Measurements from ENCODE around the gene LYPLAL1.

LYPLAL1 gene

GRCh38 chr1:219149009-219149577 lies 24.6 kb upstream of the LYPLAL1 start:
- no peak overlapping the region for H3K4me3 ChIP-seq (ENCODE audit: low read depth, low read length)
- no peak for TF ChIP-seq CTCF (IDR thresholded peaks at IDR 0.05; ENCODE audit: low read depth, low read length)
- in situ Hi-C loops (cut with HindIII; ENCODE audit: low sequenced_read_pairs), result no loop called here
- DNase-seq (ENCODE audit: low read depth, low spot score), result no peak

- no peak for TF ChIP-seq CTCF (IDR thresholded peaks at IDR 0.05; ENCODE audit: low read depth, low read length)
- DNase-seq (ENCODE audit: low read depth, low spot score), result no peak
- in situ Hi-C loops (cut with HindIII; ENCODE audit: low sequenced_read_pairs), result no loop called here
- H3K4me3 ChIP-seq (ENCODE audit: low read depth, low read length), result no peak overlapping the region
Observed at GRCh38 chr1:219149953-219150352, 23.7 kb upstream of the LYPLAL1 start.

- DNase-seq (ENCODE audit: low read depth, low spot score), result no peak
- in situ Hi-C loops (cut with HindIII; ENCODE audit: low sequenced_read_pairs), result no loop called here
- H3K4me3 ChIP-seq (ENCODE audit: low read depth, low read length), result no peak overlapping the region
- TF ChIP-seq CTCF (IDR thresholded peaks at IDR 0.05; ENCODE audit: low read depth, low read length), result no peak
Observed at GRCh38 chr1:219150913-219151312, 22.8 kb upstream of the LYPLAL1 start.

DNA sequence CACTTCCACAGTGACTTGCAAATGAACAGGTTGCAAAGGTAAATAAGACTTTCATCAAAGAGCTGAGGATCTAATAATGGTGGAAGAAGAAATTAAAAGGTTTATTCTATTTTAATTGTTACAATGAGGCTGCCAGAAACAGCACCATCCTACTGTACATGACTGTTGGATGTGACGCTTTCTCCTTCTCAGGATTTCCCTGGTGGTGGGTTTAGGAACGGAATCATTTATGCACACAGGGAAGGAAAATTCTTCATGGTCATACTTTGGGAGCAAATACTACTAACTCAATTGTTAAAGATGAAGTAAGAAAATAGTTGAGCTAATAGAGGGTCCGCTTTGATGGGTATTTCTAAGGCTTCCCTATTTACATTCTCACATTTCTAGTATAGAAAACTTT lies 22.2 kb upstream of the LYPLAL1 start:
- H3K4me3 ChIP-seq (ENCODE audit: low read depth, low read length), result no peak overlapping the region
- TF ChIP-seq CTCF (IDR thresholded peaks at IDR 0.05; ENCODE audit: low read depth, low read length), result no peak
- in situ Hi-C loops (cut with HindIII; ENCODE audit: low sequenced_read_pairs), result no loop called here
- DNase-seq (ENCODE audit: low read depth, low spot score), result no peak

GRCh38 chr1:219152751-219153150 lies 20.9 kb upstream of the LYPLAL1 start:
- DNase-seq (ENCODE audit: low read depth, low spot score), result no peak
- TF ChIP-seq CTCF (IDR thresholded peaks at IDR 0.05; ENCODE audit: low read depth, low read length), result no peak
- H3K4me3 ChIP-seq (ENCODE audit: low read depth, low read length), result no peak overlapping the region
- in situ Hi-C loops (cut with HindIII; ENCODE audit: low sequenced_read_pairs), result no loop called here

GRCh38 chr1:219153723-219154122 lies 20.0 kb upstream of the LYPLAL1 start:
- no peak overlapping the region for H3K4me3 ChIP-seq (ENCODE audit: low read depth, low read length)
- no peak for TF ChIP-seq CTCF (IDR thresholded peaks at IDR 0.05; ENCODE audit: low read depth, low read length)
- in situ Hi-C loops (cut with HindIII; ENCODE audit: low sequenced_read_pairs), result no loop called here
- no peak for DNase-seq (ENCODE audit: low read depth, low spot score)

- no peak for TF ChIP-seq CTCF (IDR thresholded peaks at IDR 0.05; ENCODE audit: low read depth, low read length)
- in situ Hi-C loops (cut with HindIII; ENCODE audit: low sequenced_read_pairs), result no loop called here
- no peak for DNase-seq (ENCODE audit: low read depth, low spot score)
- H3K4me3 ChIP-seq (ENCODE audit: low read depth, low read length), result no peak overlapping the region
Observed at GRCh38 chr1:219155135-219155534, 18.5 kb upstream of the LYPLAL1 start.
